NCI-H345 (cell line): Measurements from ENCODE around the gene CCDC54.
"Not testable (repeated sequence)": the region's sequence is repeated elsewhere in the genome, so short reads cannot be mapped to it uniquely, and the experiment has no call there.

Source experiments
- DNase-seq: peaks from one replicate; lab custom pipeline; 2025; lab: John Stamatoyannopoulos, UW

CCDC54 gene

DNA sequence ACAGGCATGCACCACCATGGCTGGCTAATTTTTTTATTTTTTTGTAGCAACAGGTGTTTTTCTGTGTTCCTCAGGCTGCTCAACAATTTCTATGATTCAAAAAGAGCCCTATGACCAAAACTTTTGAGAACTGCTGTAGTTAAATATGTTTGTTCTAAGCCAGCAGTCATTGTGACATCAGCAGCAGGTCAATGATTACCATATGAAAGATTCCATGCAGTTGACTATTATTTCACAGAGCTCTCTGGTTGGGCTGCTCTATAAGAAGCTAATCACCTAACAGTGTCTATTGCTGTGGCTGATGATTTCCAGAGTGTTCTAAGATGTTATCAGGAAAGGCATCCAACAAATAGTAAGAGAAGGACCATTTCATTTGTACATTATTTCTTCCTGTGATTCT, at the start of gene CCDC54:
Gene CCDC54 (plus strand): TSS at position 289 of the 400 bp plus-strand sequence. CDS start 149 bp downstream, outside the sequence.
- DNase-seq: no peak

GRCh38 chr3:107328069-107328468, 49.2 kb upstream of the CCDC54 start:
- no peak for DNase-seq

DNA sequence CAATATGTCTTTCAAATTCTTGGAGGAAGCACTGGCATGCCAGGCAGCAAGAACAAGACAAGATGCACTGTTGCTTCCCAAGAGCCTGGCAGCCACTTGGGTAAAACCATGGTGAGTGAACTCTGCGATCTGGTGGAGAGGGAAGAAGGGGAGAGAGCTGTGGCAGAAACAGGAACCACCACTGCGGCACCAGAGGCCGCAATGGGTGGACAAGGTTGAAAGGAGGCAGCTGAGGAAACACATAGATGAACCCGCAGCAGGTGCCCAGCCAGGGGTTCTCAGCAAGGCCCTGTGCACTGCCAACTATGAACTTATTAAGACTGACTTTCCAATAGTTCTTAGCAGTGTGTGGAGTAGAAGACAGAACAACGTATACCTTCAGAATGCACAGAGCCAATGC, 48.2 kb upstream of the CCDC54 start:
- no peak for DNase-seq

DNA sequence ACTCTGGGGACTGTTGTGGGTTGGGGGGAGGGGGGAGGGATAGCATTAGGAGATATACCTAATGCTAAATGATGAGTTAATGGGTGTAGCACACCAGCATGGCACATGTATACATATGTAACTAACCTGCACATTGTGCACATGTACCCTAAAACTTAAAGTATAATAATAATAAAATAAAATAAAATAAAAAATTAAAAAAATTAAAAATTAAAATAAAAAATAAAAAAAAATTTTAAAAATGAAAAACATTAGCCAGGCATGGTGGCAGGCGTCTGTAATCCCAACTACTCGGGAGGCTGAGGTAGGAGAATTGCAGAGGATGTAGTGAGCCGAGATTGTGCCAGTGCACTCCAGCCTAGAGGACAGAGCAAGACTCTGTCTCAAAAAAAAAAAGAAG, 37.5 kb upstream of the CCDC54 start:
- DNase-seq: not testable (repeated sequence)

GRCh38 chr3:107344722-107345121, 32.5 kb upstream of the CCDC54 start:
- DNase-seq: no peak

- DNase-seq: no peak
These were observed 31.3 kb upstream of the CCDC54 start for GRCh38 chr3:107345822-107346405.

GRCh38 chr3:107346564-107346963, 30.7 kb upstream of the CCDC54 start:
- no peak for DNase-seq

- no peak for DNase-seq
These were observed 29.5 kb upstream of the CCDC54 start for GRCh38 chr3:107347751-107348150.

DNA sequence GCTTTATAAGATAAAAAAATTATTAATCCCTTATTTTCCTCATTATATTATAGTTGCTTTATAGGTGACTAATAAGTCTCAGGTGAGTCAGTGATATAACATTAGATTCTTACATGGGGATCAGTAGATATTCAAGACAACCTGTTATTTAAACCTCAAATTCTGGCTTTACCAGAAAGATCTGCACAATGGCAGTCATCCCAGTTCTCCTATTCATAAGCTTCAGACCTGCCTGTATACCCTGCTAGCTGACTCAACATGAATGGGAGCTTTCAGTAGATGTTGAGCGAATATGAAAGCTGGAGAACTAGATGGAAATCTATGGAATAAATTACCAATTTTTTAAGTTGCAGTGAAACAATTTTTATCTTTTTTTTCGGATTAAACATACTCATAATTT, 20.5 kb upstream of the CCDC54 start:
- DNase-seq: no peak

- no peak for DNase-seq
These were observed 15.6 kb upstream of the CCDC54 start for GRCh38 chr3:107361633-107362032.

GRCh38 chr3:107365051-107365450, 12.2 kb upstream of the CCDC54 start:
- no peak for DNase-seq

DNA sequence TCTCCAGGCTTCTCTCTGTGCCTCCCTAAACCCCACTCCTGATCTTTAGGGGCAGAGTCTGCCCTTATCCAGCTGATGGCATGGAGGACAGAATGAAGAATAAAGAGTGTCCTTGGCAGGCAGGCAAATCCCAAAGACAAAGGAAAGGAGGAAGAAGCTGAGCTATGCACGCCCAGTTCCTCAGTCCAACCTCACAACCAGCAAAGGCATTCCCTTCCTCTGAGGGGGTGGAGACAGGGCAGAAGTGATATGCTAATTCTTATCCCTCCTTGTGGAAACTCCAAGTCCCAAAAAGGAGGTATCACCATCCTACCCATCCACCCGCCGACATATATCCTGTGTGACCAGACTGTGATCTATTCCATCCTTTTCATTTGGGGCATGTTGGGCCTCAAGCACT, 10.5 kb upstream of the CCDC54 start:
- DNase-seq: no peak

DNA sequence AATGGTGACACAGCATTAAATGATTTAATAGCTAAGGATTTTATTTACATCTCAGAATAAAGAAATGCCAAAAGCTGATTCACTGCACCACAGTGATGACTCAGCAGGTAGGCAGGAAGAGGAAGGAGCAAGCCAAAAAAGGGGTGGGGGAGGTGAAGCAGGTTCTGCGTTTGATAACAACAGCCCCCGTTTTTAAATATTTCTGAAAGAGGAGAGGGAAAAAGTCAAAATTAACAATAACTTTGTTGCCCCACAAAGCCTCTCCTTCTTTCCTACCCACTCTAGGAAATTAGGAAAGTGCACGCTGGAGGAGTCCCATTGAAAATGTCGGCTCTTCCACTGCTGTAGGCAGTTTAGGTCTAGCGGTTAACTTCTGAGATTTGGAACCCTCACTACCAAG, 9.9 kb upstream of the CCDC54 start:
- no peak for DNase-seq

GRCh38 chr3:107368654-107369398, 8.4 kb upstream of the CCDC54 start:
- no peak for DNase-seq

- DNase-seq: no peak
These were observed 7.4 kb upstream of the CCDC54 start for GRCh38 chr3:107369791-107370190.

DNA sequence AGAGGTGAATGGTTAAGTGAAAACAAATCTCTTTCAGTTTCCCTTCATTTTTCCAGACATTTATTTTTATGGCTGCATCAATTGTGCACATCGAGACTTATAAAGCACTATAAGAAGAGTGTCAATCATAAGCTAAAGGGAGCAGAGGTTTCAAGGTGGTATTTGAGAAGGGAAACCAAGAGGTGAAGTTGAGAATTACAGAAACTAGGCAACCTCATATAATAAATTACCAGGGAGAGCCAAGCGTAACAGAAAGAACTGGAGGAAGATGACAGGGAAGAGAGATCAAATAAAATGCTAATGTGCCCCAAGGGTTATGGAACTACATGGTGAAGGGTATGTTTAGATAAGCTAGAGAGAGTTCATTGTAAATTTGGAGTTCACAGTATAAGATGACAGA, 6.3 kb upstream of the CCDC54 start:
- no peak for DNase-seq

- no peak for DNase-seq
These were observed 4.7 kb upstream of the CCDC54 start for GRCh38 chr3:107372506-107372905.

DNA sequence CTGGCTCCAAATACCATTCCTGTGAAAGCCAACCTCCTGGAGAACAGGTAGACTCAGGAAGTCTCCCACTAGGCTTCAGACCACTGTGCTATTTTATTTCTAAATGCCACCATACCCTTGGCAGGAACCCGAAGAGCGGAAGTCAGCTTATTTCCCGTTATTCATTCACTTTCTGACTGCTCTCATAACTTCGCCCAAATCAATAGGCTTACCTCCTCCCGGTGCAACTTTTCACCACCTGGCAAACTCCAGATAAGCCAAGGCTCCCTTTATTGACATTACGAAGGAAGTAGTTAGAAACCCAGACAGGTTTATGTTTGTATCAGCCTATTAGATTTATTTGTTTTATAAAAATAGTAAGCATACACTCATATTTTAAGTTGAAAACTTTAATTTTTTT, 3.3 kb upstream of the CCDC54 start:
- no peak for DNase-seq

DNA sequence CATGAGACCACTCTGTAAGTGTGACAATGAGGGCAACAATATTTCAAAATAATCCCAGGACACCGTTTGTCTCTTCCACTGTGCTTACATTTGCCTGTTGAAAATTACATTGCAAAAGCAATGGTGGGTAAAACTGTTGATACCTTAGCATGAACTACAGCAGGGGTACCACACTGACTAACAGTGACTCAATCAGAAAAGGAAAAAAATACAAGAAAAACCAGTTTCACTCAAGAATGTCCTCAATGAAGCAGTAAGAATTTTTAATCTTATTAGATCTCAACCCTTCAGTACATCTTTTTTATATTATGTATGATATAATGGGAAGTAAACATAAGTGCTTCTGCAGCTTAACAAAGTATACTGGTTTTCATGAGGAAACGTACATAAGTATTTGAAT, 1.6 kb upstream of the CCDC54 start:
- DNase-seq: no peak

- no peak for DNase-seq
These were observed 5.4 kb downstream of the CCDC54 start for GRCh38 chr3:107382631-107383030.

- no peak for DNase-seq
These were observed 7.2 kb downstream of the CCDC54 start for GRCh38 chr3:107384428-107384827.

DNA sequence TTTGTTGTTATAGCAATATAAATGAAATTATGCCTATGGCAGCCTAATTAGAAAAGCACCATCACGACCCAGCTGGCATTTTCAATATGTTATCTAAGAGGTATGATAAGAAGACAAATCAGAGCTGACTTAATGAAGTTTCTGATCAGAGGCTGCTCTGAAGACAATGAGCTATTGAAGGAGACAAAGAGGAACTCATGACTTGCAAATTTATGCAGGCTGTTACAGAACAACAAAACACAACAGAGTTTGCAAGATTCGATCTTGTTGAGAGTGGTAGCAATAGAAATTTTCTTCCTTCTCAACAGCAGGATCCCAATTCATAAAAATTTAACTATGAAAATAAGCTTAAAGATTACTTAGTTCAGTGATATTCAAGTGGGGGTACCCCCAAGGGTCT, 7.7 kb downstream of the CCDC54 start:
- DNase-seq: no peak

DNA sequence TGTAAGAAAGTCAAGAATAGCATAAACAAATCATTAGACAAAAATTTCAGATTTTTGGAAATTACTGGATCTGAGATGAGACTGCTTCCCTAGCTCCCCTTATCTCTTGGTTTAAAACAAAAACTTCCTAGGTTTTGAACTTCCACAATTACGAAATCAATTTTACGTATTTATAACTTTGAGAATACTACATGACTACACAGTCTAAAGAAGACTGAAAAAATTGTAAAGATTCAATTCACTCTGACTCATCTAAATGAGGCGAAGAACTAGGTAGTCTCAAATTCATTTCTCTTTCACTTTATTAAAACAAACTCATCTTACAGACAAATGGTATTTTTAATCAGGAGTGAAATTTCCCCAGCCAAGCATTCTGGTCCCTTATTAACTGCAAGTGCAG, 10.3 kb downstream of the CCDC54 start:
- no peak for DNase-seq
